IPS DF 4.7 (cell line): Measurements from ENCODE around the gene TOM1.

Experiments used
- DNase-seq: peaks from one replicate; pipeline ENCODE4 v3.0.0-alpha.2; 2013; ENCODE audit warnings: low spot score; ENCODE audit errors: extremely low read depth

Gene TOM1

DNA sequence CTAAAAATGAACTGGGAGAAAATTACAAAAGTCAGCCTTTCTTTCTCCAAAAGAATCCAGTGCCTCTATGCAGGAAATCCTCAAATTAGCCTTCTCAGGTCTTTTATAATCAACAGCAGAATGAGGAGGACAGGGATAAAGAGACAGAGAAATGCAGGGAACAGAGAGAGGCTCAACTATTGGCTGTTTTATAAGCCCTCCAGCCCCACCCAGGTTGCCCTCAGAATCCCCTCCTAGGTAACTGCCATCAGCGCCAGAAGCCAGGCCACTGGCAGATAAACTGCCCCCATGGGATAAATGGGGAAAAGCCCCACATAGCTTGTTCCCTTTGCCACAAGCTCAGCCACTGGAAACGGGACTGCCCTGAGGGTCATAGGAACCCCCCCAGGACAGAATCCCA lies 70.3 kb downstream of the TOM1 start:
- no peak for DNase-seq

DNA sequence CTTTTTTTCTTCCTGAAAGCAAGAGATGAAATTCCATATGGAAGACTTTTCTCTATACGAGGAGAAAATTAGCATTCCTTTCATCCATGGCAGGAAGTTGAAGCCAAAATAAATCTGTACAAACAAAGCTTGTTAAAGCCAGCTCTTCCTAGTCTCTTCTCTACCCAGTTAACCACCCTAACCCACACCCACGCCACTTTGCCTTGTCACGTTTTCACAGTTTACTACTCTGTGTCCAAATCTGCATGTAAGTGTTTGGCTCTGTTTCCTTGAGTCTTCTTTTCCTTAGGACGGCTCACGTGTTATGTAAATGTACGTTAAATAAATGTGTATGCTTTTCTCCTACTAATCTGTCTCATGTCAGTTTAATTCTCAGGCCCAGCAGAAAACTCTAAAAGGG lies 74.1 kb downstream of the TOM1 start:
- no peak for DNase-seq

DNA sequence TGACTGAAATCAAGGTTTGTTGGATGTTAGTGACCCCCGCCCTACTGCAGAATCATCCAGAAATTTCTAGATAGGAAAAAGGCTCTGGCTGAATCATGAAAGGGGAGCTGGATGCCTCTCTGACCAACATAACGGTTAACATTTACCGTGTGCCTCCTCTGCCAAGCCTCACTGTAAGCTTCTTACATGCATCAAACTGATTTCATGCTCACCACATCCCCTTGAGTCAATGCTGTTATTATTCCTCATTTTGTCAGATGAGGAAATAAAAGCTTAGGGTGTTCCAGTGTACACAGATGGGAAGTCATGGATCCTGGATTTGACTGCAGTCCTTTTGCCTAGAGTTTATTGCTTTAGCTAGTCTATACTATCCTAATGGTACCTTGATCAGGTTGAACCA lies 75.3 kb downstream of the TOM1 start:
- DNase-seq = no peak

GRCh38 chr22:35375526-35375925 lies 75.8 kb downstream of the TOM1 start:
- DNase-seq = no peak

DNA sequence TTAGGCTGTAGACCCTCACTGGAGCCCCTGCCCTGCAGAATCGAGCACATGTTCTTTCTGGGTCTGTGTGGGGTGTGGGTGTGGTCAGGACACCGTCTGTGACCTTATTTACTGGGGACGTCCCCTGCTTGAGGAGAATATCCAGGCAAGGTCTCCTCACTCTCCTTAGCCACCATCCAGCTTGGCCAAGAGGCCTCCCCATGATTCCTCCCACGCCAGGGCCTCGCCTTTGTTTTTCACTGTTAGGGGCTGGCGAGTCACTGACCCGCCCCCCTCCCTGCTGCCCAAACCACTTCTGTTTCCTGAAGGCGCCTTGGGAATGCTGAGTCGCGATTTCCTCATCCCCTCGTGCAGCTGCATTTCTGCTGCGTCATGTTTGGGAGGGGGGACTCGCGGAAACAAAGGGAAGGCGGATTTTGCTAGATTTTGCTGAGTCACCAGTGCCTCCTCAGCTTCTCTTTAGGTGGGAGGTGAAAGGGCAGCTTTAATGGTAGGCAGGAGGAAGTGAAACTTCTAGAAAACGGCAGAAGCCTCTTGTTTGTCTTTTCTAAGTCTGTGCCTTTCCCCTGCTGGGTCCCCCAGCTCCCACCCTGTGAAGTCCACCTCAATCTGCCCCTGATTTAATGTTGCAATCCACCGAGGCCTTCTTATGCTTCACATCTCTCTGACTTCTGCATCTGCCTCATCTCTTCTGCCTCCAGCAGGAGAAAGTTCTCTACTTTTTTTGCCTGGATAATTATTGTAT lies 77.2 kb downstream of the TOM1 start:
- DNase-seq = peak; percentile 98

- peak; percentile 76 for DNase-seq
These were observed 78.0 kb downstream of the TOM1 start for GRCh38 chr22:35377735-35378134.

GRCh38 chr22:35378621-35379020 lies 78.9 kb downstream of the TOM1 start:
- no peak for DNase-seq

- no peak for DNase-seq
These were observed 79.7 kb downstream of the TOM1 start for GRCh38 chr22:35379146-35379993.

DNA sequence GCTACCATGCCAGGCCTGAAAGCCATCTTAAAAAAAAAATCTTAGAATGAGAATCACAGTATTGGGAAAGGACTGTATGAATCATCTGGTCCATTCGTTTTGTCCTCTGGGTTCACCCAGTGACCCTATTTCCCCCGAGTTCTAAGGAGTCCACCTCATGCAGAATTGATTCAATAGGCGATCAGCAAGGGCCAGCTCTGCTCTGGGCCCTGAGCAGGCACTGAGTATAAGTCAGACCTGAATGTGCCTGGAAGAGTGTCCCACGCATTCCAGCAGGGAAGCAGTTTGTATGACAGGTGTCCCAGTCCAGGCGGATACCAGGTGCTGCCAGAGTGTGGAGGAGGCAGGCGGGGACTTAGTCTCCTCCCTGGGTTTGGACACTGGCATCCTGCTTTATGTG lies 80.3 kb downstream of the TOM1 start:
- no peak for DNase-seq

DNA sequence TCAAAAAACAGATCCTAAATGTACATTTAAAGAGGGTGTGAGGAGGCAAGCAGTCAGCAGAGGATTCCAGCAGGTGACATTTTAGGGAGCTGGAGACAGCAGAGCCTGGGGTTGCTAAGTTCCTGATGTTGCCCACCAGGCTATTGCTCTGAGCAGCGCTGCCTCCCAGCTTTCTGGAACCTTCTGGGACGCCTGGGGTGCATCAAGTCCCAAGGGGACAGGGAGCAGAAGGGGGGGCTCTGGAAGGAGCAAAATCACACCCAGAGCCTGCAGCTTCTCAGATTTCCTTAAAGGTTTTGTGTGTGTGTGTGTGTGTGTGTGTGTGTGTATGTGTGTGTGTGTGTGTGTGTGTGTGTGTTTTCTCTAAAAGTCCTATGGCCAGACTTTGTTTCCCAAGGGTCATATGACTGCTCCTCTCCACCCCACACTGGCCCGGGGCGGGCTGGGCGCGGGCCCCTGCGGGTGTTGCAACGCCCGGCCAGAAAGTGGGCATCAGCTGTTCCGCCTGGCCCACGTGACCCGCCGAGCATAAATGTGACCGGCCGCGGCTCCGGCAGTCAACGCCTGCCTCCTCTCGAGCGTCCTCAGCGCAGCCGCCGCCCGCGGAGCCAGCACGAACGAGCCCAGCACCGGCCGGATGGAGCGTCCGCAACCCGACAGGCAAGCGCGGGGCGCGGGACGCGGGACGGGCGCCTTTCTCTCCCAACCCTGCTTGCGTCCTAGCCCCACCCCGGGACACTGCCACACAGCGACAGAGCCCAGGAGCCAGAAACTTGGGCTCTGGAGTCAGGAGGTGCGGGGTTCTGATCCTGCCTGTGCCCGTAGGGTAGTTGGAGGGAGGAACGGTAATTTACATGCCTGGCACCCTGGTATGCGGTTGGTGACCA lies 81.1 kb downstream of the TOM1 start, which contains the start of gene HMOX1:
Gene HMOX1 (plus strand): TSS at position 560 of the 887 bp plus-strand sequence. CDS start 78 bp downstream, at position 638.
- DNase-seq = no peak

GRCh38 chr22:35381424-35382009 lies 81.8 kb downstream of the TOM1 start:
- no peak for DNase-seq

DNA sequence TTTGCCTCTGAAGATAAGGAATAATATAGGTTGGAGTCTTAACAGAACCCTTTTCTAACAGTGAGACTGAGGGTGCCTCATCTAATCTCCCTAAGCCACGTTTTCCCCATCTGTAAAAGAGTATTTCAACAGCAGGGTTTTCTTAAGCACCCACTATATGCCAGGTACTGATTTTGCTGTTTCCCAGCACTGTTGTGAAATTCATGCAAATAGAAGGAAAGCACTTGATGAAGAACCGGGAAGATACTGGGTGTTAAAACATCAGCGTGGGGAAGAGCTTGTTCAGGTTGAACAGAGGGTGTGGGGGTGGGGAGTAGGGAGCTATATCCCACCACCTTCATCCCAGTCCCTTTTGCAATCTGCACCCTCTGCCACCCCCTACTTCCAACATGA lies 84.0 kb downstream of the TOM1 start:
- DNase-seq = no peak

DNA sequence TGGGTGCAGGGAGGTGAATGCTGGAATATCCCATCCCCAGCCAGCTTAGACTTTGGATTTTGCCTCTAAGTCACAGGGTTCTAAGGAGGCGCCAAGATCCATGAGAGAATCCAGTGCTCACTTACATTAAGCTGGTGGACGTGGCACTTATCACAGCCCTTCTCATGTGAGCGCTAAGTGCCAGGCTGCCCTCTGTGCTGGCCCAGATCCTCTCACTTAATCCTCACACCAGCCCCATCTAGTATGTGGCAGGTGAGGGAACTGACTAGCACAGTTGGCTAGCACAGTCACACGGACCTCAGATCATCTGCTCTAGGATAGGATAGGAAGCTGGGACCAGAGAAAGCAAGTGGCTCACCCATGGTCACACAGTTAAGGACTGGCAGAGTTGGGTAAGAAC lies 84.8 kb downstream of the TOM1 start:
- DNase-seq = no peak

- no peak for DNase-seq
These were observed 85.4 kb downstream of the TOM1 start for GRCh38 chr22:35384975-35385588.

DNA sequence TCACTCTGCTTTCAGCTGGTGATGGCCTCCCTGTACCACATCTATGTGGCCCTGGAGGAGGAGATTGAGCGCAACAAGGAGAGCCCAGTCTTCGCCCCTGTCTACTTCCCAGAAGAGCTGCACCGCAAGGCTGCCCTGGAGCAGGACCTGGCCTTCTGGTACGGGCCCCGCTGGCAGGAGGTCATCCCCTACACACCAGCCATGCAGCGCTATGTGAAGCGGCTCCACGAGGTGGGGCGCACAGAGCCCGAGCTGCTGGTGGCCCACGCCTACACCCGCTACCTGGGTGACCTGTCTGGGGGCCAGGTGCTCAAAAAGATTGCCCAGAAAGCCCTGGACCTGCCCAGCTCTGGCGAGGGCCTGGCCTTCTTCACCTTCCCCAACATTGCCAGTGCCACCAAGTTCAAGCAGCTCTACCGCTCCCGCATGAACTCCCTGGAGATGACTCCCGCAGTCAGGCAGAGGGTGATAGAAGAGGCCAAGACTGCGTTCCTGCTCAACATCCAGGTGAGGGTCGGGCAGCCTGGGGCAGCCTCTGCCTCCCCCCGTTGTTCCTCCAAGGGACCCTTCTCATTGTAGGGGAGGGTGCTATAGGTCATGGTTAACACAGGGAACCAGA lies 87.1 kb downstream of the TOM1 start:
- no peak for DNase-seq

DNA sequence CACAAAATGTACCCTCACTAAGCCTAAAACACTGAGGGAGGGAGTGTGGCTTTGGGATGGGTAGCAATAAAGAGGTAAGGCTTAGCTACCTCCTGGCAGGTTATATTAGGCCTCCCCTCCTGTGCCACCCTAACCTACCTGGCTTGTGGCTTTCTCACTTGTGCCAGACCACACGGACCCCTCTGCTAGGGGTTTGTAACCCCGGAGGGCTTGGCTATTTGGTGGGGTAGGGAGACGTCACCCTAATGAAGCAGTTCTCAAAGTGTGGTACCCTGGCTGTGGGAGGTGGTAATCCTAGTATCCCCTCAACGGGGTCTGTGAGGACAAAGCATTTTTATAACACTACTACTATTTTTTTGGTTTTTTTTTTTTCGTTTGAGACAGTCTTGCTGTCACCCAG lies 91.2 kb downstream of the TOM1 start:
- DNase-seq = no peak

DNA sequence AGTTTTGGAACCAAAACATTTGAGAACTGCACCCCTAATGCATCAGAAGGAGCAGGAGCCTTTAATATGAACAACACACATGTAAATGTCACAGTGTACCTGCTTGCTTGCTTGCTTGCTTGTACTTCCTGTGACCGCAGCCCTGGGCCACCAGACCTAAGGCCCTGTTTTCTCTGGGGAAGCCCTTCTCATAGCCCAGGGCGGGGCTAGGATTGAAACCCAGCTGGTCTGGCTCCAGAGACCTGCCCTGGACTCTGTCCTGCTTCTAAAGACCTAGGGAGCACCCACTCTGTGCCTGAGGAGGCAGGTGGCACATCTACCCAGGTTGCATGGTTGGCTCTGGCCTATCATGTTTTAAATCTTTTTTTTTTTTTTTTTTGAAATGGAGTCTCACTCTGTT lies 92.7 kb downstream of the TOM1 start:
- DNase-seq = no peak

DNA sequence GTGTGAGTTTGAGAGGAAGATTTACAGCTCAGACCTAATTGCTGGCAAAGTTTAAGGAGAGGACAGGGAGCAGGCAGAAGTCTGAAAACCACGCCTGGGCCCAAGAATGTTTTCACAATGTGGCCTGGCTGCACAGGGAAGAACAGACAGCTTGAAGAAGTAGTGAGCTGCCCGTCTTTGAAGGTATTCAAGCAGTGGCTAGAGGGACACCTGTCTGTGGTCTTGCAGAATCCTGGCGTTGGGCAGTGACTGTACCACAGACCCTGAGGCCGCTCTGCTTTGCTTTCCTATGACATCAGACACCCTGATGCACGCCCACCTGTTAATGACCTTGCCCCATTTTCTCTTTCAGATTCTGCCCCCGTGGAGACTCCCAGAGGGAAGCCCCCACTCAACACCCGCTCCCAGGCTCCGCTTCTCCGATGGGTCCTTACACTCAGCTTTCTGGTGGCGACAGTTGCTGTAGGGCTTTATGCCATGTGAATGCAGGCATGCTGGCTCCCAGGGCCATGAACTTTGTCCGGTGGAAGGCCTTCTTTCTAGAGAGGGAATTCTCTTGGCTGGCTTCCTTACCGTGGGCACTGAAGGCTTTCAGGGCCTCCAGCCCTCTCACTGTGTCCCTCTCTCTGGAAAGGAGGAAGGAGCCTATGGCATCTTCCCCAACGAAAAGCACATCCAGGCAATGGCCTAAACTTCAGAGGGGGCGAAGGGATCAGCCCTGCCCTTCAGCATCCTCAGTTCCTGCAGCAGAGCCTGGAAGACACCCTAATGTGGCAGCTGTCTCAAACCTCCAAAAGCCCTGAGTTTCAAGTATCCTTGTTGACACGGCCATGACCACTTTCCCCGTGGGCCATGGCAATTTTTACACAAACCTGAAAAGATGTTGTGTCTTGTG lies 93.7 kb downstream of the TOM1 start:
- no peak for DNase-seq

DNA sequence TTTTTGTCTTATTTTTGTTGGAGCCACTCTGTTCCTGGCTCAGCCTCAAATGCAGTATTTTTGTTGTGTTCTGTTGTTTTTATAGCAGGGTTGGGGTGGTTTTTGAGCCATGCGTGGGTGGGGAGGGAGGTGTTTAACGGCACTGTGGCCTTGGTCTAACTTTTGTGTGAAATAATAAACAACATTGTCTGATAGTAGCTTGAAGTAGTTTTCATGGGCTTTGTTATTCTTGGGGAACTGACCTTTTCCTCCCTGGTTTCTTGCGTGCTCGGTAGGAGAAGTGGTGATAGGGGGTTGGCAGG lies 94.3 kb downstream of the TOM1 start:
- DNase-seq = no peak
